WTC11 (cell line): ENCODE measurements around the gene GLUD1. TPM values are rescaled to one million over a fixed set of nuclear protein-coding genes. Genes with fewer than 3 reads are reported as not detected.

ENCODE experiments used
- ATAC-seq: fragments of 200-7000 bp; cut with Tn5 transposase; 2 replicates; pipeline ENCODE4 v1.10.0; 2021; ENCODE audit warnings: mild to moderate bottlenecking, moderate library complexity
- CTCF ChIA-PET: fragments of 300-600 bp; sonication (Branson Sonifier 250); formaldehyde crosslinking; loops from one replicate; lab custom pipeline; 2021; ENCODE audit warnings: antibody characterized with exemption; lab: Charles Lee
- POLR2A ChIA-PET: fragments of 350-600 bp; sonication (Branson Sonifier 250); formaldehyde crosslinking; loops from one replicate; lab custom pipeline; 2021; ENCODE audit warnings: antibody characterized with exemption; lab: Charles Lee
- DNase-seq: peaks from one replicate; pipeline ENCODE4 v3.0.0; 2021; ENCODE audit warnings: low spot score
- H3K27ac Mint-ChIP-seq: 2 replicates; pipeline ENCODE4 v1.8.0; 2021; ENCODE audit warnings: mixed read lengths
- H3K27me3 Mint-ChIP-seq: 2 replicates; pipeline ENCODE4 v1.8.0; 2021; ENCODE audit warnings: low read depth, mild to moderate bottlenecking, moderate library complexity, mixed read lengths
- H3K36me3 Mint-ChIP-seq: 2 replicates; pipeline ENCODE4 v1.8.0; 2021; ENCODE audit warnings: mixed read lengths
- H3K4me1 Mint-ChIP-seq: 2 replicates; pipeline ENCODE4 v1.8.0; 2022; ENCODE audit warnings: mixed read lengths
- H3K4me3 Mint-ChIP-seq: 2 replicates; pipeline ENCODE4 v1.8.0; 2021; ENCODE audit warnings: mild to moderate bottlenecking, moderate library complexity, mixed read lengths
- H3K9me3 Mint-ChIP-seq: 2 replicates; pipeline ENCODE4 v1.8.0; 2021; ENCODE audit warnings: mixed read lengths
- CBFB ChIP-seq: sonication (generic); formaldehyde crosslinking; IDR thresholded peaks from 2 replicates; pipeline ENCODE4 v1.8.1; 2022; ENCODE audit warnings: mild to moderate bottlenecking, low read depth, missing genetic modification reagents
- CREM ChIP-seq: sonication (generic); formaldehyde crosslinking; IDR thresholded peaks from 2 replicates; pipeline ENCODE4 v1.8.1; 2022; ENCODE audit warnings: mild to moderate bottlenecking, missing genetic modification reagents, moderate library complexity
- ERG ChIP-seq: fragments of 250-450 bp; sonication (Bioruptor Pico); IDR thresholded peaks from 2 replicates; pipeline ENCODE4 v1.8.0; 2021; ENCODE audit warnings: mild to moderate bottlenecking
- ESRRA ChIP-seq: sonication (generic); formaldehyde crosslinking; IDR thresholded peaks from 2 replicates; pipeline ENCODE4 v1.8.1; 2022; ENCODE audit warnings: mild to moderate bottlenecking, missing genetic modification reagents, borderline replicate concordance
- FOXP1 ChIP-seq: sonication (generic); formaldehyde crosslinking; IDR thresholded peaks from 2 replicates; pipeline ENCODE4 v1.8.0; 2022; ENCODE audit warnings: missing genetic modification reagents, mild to moderate bottlenecking, moderate library complexity, borderline replicate concordance
- HMGXB4 ChIP-seq: sonication (generic); formaldehyde crosslinking; IDR thresholded peaks from 2 replicates; pipeline ENCODE4 v1.8.1; 2023; ENCODE audit warnings: mild to moderate bottlenecking, moderate library complexity, missing genetic modification reagents
- IRF1 ChIP-seq: sonication (generic); formaldehyde crosslinking; IDR thresholded peaks from 2 replicates; pipeline ENCODE4 v1.8.0; 2023; ENCODE audit warnings: missing genetic modification reagents
- JAZF1 ChIP-seq: fragments of 250-450 bp; sonication (Bioruptor Pico); IDR thresholded peaks from 2 replicates; pipeline ENCODE4 v1.9.0; 2021; ENCODE audit warnings: moderate library complexity, mild to moderate bottlenecking, inconsistent platforms
- KAT7 ChIP-seq: sonication (generic); formaldehyde crosslinking; IDR thresholded peaks from 2 replicates; pipeline ENCODE4 v1.8.1; 2023; ENCODE audit warnings: missing genetic modification reagents, mild to moderate bottlenecking, borderline replicate concordance
- MYBL2 ChIP-seq: sonication (generic); formaldehyde crosslinking; IDR thresholded peaks from 2 replicates; pipeline ENCODE4 v1.8.1; 2023; ENCODE audit warnings: mild to moderate bottlenecking, moderate library complexity, missing genetic modification reagents
- NR3C1 ChIP-seq: sonication (generic); formaldehyde crosslinking; conservative IDR thresholded peaks from 2 replicates; pipeline ENCODE4 v1.8.1; 2023; ENCODE audit warnings: low read depth, mild to moderate bottlenecking, missing genetic modification reagents
- PRRX2 ChIP-seq: fragments of 250-450 bp; sonication (Bioruptor Pico); IDR thresholded peaks from 2 replicates; pipeline ENCODE4 v1.8.0; 2021; ENCODE audit warnings: mild to moderate bottlenecking
- RORB ChIP-seq: fragments of 250-450 bp; sonication (Bioruptor Pico); IDR thresholded peaks from 2 replicates; pipeline ENCODE4 v1.9.0; 2021; ENCODE audit warnings: mild to moderate bottlenecking
- SOX15 ChIP-seq: fragments of 250-450 bp; sonication (Bioruptor Pico); IDR thresholded peaks from 2 replicates; pipeline ENCODE4 v1.9.0; 2021; ENCODE audit warnings: mild to moderate bottlenecking
- TEAD1 ChIP-seq: sonication (generic); formaldehyde crosslinking; IDR thresholded peaks from 2 replicates; pipeline ENCODE4 v1.8.0; 2022; ENCODE audit warnings: mild to moderate bottlenecking, missing genetic modification reagents
- TP53 ChIP-seq: sonication (generic); formaldehyde crosslinking; IDR thresholded peaks from 2 replicates; pipeline ENCODE4 v1.8.1; 2023; ENCODE audit warnings: mild to moderate bottlenecking, missing genetic modification reagents
- ZNF138 ChIP-seq: sonication (generic); formaldehyde crosslinking; conservative IDR thresholded peaks from 2 replicates; pipeline ENCODE4 v1.8.1; 2022; ENCODE audit warnings: mild to moderate bottlenecking, moderate library complexity, missing genetic modification reagents
- ZNF232 ChIP-seq: sonication (generic); formaldehyde crosslinking; IDR thresholded peaks from 2 replicates; pipeline ENCODE4 v1.8.0; 2022; ENCODE audit warnings: mild to moderate bottlenecking, missing genetic modification reagents
- total RNA-seq: library from RNA; stranded (reverse); gene quantifications from 3 replicates; pipeline ENCODE4 v1.2.3, GENCODE V29; 2021
- TF ChIP-seq, protein P1 (sequence below): fragments of 250-450 bp; sonication (Bioruptor Pico); IDR thresholded peaks from 2 replicates; pipeline ENCODE4 v1.9.0; 2021; ENCODE audit warnings: moderate library complexity, mild to moderate bottlenecking, inconsistent platforms, borderline replicate concordance
- TF ChIP-seq, protein P2 (sequence below): sonication (generic); formaldehyde crosslinking; IDR thresholded peaks from 2 replicates; pipeline ENCODE4 v1.8.0; 2023; ENCODE audit warnings: mild to moderate bottlenecking, missing genetic modification reagents
- TF ChIP-seq, protein P3 (sequence below): sonication (generic); formaldehyde crosslinking; IDR thresholded peaks from 2 replicates; pipeline ENCODE4 v1.8.1; 2023; ENCODE audit warnings: mild to moderate bottlenecking, missing genetic modification reagents
- TF ChIP-seq, protein P4 (sequence below): sonication (generic); formaldehyde crosslinking; IDR thresholded peaks from 2 replicates; pipeline ENCODE4 v1.8.0; 2022; ENCODE audit warnings: mild to moderate bottlenecking, missing genetic modification reagents
- TF ChIP-seq, protein P5 (sequence below): fragments of 250-450 bp; sonication (Bioruptor Pico); IDR thresholded peaks from 2 replicates; pipeline ENCODE4 v1.9.0; 2021; ENCODE audit warnings: mild to moderate bottlenecking

Gene GLUD1
- total RNA-seq, 1 experiment from 2014 or later: 98.2 TPM

GRCh38 chr10:87038286-87038717 is 56.3 kb downstream of the GLUD1 start:
- DNase-seq (no peak), ATAC-seq (no peak)
- ChIA-PET POLR2A (no interaction called here), CTCF (interaction anchor here (0.9 kb wide), 1 partner anchor 78 kb away, joined by 3 read pairs; no protein-coding TSS in a partner anchor)
- Mint-ChIP-seq H3K4me1 (no peaks in the 10 kb centered on the region), H3K27me3 (no peaks in the 10 kb centered on the region; the same call in 1 of the 2 replicates), H3K36me3 (peaks cover 3% of the 10 kb centered on the region; the same call in 1 of the 2 replicates), H3K27ac (no peak overlapping the region), H3K4me3 (no peak overlapping the region), H3K9me3 (peaks cover 5% of the 10 kb centered on the region)
- TF ChIP-seq PRRX2 (CRISPR knock-in tag) (no peak), CBFB (no peak), ZNF232 (CRISPR knock-in tag) (no peak), MYBL2 (CRISPR knock-in tag) (no peak), KAT7 (CRISPR knock-in tag) (no peak), CREM (no peak), NR3C1 (CRISPR knock-in tag) (no peak), FOXP1 (no peak), TEAD1 (CRISPR knock-in tag) (no peak), ZNF138 (CRISPR knock-in tag) (no peak), IRF1 (CRISPR knock-in tag) (no peak), ESRRA (no peak), ERG (CRISPR knock-in tag) (no peak)
- TF ChIP-seq, protein P1, sequence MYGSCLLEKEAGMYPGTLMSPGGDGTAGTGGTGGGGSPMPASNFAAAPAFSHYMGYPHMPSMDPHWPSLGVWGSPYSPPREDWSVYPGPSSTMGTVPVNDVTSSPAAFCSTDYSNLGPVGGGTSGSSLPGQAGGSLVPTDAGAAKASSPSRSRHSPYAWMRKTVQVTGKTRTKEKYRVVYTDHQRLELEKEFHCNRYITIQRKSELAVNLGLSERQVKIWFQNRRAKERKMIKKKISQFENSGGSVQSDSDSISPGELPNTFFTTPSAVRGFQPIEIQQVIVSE (CRISPR knock-in tag): no peak
- TF ChIP-seq, protein P2, sequence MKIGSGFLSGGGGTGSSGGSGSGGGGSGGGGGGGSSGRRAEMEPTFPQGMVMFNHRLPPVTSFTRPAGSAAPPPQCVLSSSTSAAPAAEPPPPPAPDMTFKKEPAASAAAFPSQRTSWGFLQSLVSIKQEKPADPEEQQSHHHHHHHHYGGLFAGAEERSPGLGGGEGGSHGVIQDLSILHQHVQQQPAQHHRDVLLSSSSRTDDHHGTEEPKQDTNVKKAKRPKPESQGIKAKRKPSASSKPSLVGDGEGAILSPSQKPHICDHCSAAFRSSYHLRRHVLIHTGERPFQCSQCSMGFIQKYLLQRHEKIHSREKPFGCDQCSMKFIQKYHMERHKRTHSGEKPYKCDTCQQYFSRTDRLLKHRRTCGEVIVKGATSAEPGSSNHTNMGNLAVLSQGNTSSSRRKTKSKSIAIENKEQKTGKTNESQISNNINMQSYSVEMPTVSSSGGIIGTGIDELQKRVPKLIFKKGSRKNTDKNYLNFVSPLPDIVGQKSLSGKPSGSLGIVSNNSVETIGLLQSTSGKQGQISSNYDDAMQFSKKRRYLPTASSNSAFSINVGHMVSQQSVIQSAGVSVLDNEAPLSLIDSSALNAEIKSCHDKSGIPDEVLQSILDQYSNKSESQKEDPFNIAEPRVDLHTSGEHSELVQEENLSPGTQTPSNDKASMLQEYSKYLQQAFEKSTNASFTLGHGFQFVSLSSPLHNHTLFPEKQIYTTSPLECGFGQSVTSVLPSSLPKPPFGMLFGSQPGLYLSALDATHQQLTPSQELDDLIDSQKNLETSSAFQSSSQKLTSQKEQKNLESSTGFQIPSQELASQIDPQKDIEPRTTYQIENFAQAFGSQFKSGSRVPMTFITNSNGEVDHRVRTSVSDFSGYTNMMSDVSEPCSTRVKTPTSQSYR (CRISPR knock-in tag): no peak
- TF ChIP-seq, protein P3, sequence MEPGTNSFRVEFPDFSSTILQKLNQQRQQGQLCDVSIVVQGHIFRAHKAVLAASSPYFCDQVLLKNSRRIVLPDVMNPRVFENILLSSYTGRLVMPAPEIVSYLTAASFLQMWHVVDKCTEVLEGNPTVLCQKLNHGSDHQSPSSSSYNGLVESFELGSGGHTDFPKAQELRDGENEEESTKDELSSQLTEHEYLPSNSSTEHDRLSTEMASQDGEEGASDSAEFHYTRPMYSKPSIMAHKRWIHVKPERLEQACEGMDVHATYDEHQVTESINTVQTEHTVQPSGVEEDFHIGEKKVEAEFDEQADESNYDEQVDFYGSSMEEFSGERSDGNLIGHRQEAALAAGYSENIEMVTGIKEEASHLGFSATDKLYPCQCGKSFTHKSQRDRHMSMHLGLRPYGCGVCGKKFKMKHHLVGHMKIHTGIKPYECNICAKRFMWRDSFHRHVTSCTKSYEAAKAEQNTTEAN (CRISPR knock-in tag): no peak

- ChIA-PET CTCF (interaction anchor here (0.6 kb wide), 1 partner anchor 97 kb away, joined by 4 read pairs; no protein-coding TSS in a partner anchor), POLR2A (no interaction called here)
- Mint-ChIP-seq H3K9me3 (peaks cover 21% of the 10 kb centered on the region), H3K4me3 (no peak overlapping the region), H3K36me3 (peaks cover 12% of the 10 kb centered on the region), H3K27ac (no peak overlapping the region), H3K27me3 (no peaks in the 10 kb centered on the region; the same call in 1 of the 2 replicates), H3K4me1 (no peaks in the 10 kb centered on the region)
- no peak for DNase-seq
- ATAC-seq: no peak
- TF ChIP-seq, protein P4, sequence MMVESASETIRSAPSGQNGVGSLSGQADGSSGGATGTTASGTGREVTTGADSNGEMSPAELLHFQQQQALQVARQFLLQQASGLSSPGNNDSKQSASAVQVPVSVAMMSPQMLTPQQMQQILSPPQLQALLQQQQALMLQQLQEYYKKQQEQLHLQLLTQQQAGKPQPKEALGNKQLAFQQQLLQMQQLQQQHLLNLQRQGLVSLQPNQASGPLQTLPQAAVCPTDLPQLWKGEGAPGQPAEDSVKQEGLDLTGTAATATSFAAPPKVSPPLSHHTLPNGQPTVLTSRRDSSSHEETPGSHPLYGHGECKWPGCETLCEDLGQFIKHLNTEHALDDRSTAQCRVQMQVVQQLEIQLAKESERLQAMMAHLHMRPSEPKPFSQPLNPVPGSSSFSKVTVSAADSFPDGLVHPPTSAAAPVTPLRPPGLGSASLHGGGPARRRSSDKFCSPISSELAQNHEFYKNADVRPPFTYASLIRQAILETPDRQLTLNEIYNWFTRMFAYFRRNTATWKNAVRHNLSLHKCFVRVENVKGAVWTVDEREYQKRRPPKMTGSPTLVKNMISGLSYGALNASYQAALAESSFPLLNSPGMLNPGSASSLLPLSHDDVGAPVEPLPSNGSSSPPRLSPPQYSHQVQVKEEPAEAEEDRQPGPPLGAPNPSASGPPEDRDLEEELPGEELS: no peak
- TF ChIP-seq RORB (CRISPR knock-in tag) (no peak), HMGXB4 (CRISPR knock-in tag) (no peak), TP53 (CRISPR knock-in tag) (no peak), CBFB (no peak), SOX15 (CRISPR knock-in tag) (no peak), JAZF1 (no peak)
- TF ChIP-seq, protein P5, sequence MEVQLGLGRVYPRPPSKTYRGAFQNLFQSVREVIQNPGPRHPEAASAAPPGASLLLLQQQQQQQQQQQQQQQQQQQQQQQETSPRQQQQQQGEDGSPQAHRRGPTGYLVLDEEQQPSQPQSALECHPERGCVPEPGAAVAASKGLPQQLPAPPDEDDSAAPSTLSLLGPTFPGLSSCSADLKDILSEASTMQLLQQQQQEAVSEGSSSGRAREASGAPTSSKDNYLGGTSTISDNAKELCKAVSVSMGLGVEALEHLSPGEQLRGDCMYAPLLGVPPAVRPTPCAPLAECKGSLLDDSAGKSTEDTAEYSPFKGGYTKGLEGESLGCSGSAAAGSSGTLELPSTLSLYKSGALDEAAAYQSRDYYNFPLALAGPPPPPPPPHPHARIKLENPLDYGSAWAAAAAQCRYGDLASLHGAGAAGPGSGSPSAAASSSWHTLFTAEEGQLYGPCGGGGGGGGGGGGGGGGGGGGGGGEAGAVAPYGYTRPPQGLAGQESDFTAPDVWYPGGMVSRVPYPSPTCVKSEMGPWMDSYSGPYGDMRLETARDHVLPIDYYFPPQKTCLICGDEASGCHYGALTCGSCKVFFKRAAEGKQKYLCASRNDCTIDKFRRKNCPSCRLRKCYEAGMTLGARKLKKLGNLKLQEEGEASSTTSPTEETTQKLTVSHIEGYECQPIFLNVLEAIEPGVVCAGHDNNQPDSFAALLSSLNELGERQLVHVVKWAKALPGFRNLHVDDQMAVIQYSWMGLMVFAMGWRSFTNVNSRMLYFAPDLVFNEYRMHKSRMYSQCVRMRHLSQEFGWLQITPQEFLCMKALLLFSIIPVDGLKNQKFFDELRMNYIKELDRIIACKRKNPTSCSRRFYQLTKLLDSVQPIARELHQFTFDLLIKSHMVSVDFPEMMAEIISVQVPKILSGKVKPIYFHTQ: no peak
These were observed 58.0 kb downstream of the GLUD1 start for GRCh38 chr10:87036623-87037022.
